H9 (cell line): ENCODE measurements around the gene CCDC187. TPM values are rescaled to one million over a fixed set of nuclear protein-coding genes. Genes with fewer than 3 reads are reported as not detected.

ENCODE experiments used
- DNase-seq: peaks from one replicate; pipeline ENCODE4 v3.0.0-alpha.2; 2017
- H2AFZ ChIP-seq: one replicate; pipeline ENCODE4 v1.6.1; 2013; ENCODE audit warnings: mild to moderate bottlenecking, low read length, control low read depth, moderate library complexity
- H2AK5ac ChIP-seq: 2 replicates; pipeline ENCODE4 v1.6.1; 2013; ENCODE audit warnings: low read length, control low read depth, mixed read lengths; ENCODE audit not compliant: insufficient read length
- H2BK120ac ChIP-seq: one replicate; pipeline ENCODE4 v1.6.1; 2013; ENCODE audit warnings: low read depth, mild to moderate bottlenecking, low read length, control low read depth, inconsistent platforms; ENCODE audit not compliant: poor library complexity, severe bottlenecking
- H2BK12ac ChIP-seq: 2 replicates; pipeline ENCODE4 v1.6.1; 2013; ENCODE audit warnings: low read length, control low read depth, mixed read lengths, low read depth; ENCODE audit not compliant: insufficient read length
- H2BK15ac ChIP-seq: 2 replicates; pipeline ENCODE4 v1.6.1; 2013; ENCODE audit warnings: low read depth, low read length, control low read depth
- H2BK20ac ChIP-seq: one replicate; pipeline ENCODE4 v1.6.1; 2013; ENCODE audit warnings: low read depth, mild to moderate bottlenecking, low read length, control low read depth, inconsistent platforms; ENCODE audit not compliant: poor library complexity, severe bottlenecking
- H2BK5ac ChIP-seq: 2 replicates; pipeline ENCODE4 v1.6.1; 2013; ENCODE audit warnings: low read length, control low read depth, mixed read lengths; ENCODE audit not compliant: insufficient read length
- H3K14ac ChIP-seq: 2 replicates; pipeline ENCODE4 v1.6.1; 2013; ENCODE audit warnings: low read length, control low read depth; ENCODE audit not compliant: insufficient read depth
- H3K18ac ChIP-seq: 2 replicates; pipeline ENCODE4 v1.6.1; 2013; ENCODE audit warnings: low read depth, mild to moderate bottlenecking, mixed read lengths, low read length, control low read depth; ENCODE audit not compliant: insufficient read length
- H3K23ac ChIP-seq: 2 replicates; pipeline ENCODE4 v1.6.1; 2013; ENCODE audit warnings: low read length, control low read depth, mixed read lengths, low read depth; ENCODE audit not compliant: insufficient read length
- H3K23me2 ChIP-seq: 2 replicates; pipeline ENCODE4 v1.6.1; 2013; ENCODE audit warnings: low read depth, mild to moderate bottlenecking, mixed read lengths, low read length, control low read depth; ENCODE audit not compliant: insufficient read length, poor library complexity, severe bottlenecking
- H3K27ac ChIP-seq: 2 replicates; pipeline ENCODE4 v1.5.1; 2013; ENCODE audit warnings: low read length, control low read depth, mixed read lengths, low read depth; ENCODE audit not compliant: insufficient read length
- H3K27me3 ChIP-seq: 2 replicates; pipeline ENCODE4 v1.6.1; 2013; ENCODE audit warnings: low read length, control low read depth, inconsistent platforms; ENCODE audit not compliant: insufficient read depth
- H3K4ac ChIP-seq: 2 replicates; pipeline ENCODE4 v1.6.1; 2013; ENCODE audit warnings: low read depth, mild to moderate bottlenecking, control low read depth, inconsistent platforms, low read length, moderate library complexity
- H3K4me1 ChIP-seq: 2 replicates; pipeline ENCODE4 v1.6.1; 2013; ENCODE audit warnings: low read length, control low read depth, inconsistent platforms; ENCODE audit not compliant: insufficient read depth
- H3K4me2 ChIP-seq: 2 replicates; pipeline ENCODE4 v1.6.1; 2013; ENCODE audit warnings: low read length, control low read depth, mixed read lengths; ENCODE audit not compliant: insufficient read length, insufficient read depth
- H3K56ac ChIP-seq: 2 replicates; pipeline ENCODE4 v1.6.1; 2013; ENCODE audit warnings: low read depth, mild to moderate bottlenecking, mixed read lengths, low read length, control low read depth; ENCODE audit not compliant: insufficient read length
- H3K79me1 ChIP-seq: 2 replicates; pipeline ENCODE4 v1.6.1; 2013; ENCODE audit warnings: low read depth, mild to moderate bottlenecking, moderate library complexity, low read length, control low read depth, inconsistent platforms; ENCODE audit not compliant: insufficient read depth, poor library complexity, severe bottlenecking
- H3K79me2 ChIP-seq: 2 replicates; pipeline ENCODE4 v1.6.1; 2013; ENCODE audit warnings: low read length, control low read depth, inconsistent platforms; ENCODE audit not compliant: insufficient read depth
- H3K9ac ChIP-seq: 2 replicates; pipeline ENCODE4 v1.6.1; 2013; ENCODE audit warnings: low read length, control low read depth, mixed read lengths; ENCODE audit not compliant: insufficient read length; ENCODE audit errors: extremely low read depth
- H3K9me3 ChIP-seq: one replicate; pipeline ENCODE4 v1.6.1; 2013; ENCODE audit warnings: low read depth, low read length, inconsistent platforms; ENCODE audit not compliant: control insufficient read depth
- H3T11ph ChIP-seq: one replicate; pipeline ENCODE4 v1.6.1; 2013; ENCODE audit warnings: mild to moderate bottlenecking, low read length, control low read depth, inconsistent platforms
- H4K20me1 ChIP-seq: one replicate; pipeline ENCODE4 v1.6.1; 2013; ENCODE audit not compliant: control insufficient read depth, insufficient read length, insufficient read depth
- H4K5ac ChIP-seq: 2 replicates; pipeline ENCODE4 v1.6.1; 2013; ENCODE audit warnings: low read depth, mild to moderate bottlenecking, mixed read lengths, low read length, control low read depth; ENCODE audit not compliant: insufficient read length
- H4K8ac ChIP-seq: replicated peaks from 2 replicates; pipeline ENCODE4 v1.6.1; 2013; ENCODE audit warnings: low read length, control low read depth, mixed read lengths, low read depth; ENCODE audit not compliant: insufficient read length
- H4K91ac ChIP-seq: 2 replicates; pipeline ENCODE4 v1.6.1; 2013; ENCODE audit warnings: low read depth, mild to moderate bottlenecking, moderate library complexity, mixed read lengths, low read length, control low read depth; ENCODE audit not compliant: insufficient read length
- H3K27ac Mint-ChIP-seq, 3 experiments: 2 replicates in 2 of 3; 3 replicates in 1 of 3; pipeline ENCODE4 v1.8.0; 2020 to 2021; ENCODE audit warnings: mixed read lengths in 3 of 3, mild to moderate bottlenecking in 1 of 3, moderate library complexity in 1 of 3
- H3K27me3 Mint-ChIP-seq: 2 replicates; pipeline ENCODE4 v1.8.0; 2021; ENCODE audit warnings: low read depth, mild to moderate bottlenecking, moderate library complexity, mixed read lengths
- H3K36me3 Mint-ChIP-seq, 3 experiments: 2 replicates in 2 of 3; 3 replicates in 1 of 3; pipeline ENCODE4 v1.8.0; 2020 to 2021; ENCODE audit warnings: low read depth in 3 of 3, mixed read lengths in 3 of 3; ENCODE audit not compliant: insufficient read depth in 1 of 3
- H3K4me1 Mint-ChIP-seq, 2 experiments: 2 replicates each; pipeline ENCODE4 v1.8.0; 2020; ENCODE audit warnings: mixed read lengths in 2 of 2
- H3K4me3 Mint-ChIP-seq, 2 experiments: 2 replicates in 1 of 2; 3 replicates in 1 of 2; pipeline ENCODE4 v1.8.0; 2020 to 2021; ENCODE audit warnings: mild to moderate bottlenecking in 2 of 2, mixed read lengths in 2 of 2, moderate library complexity in 1 of 2
- H3K9me3 Mint-ChIP-seq, 2 experiments: 2 replicates in 1 of 2; 3 replicates in 1 of 2; pipeline ENCODE4 v1.8.0; 2020; ENCODE audit warnings: mild to moderate bottlenecking in 2 of 2, mixed read lengths in 2 of 2, moderate library complexity in 1 of 2
- WGBS: extraction: QIAGEN DNeasy Blood & Tissue Kit; methylation state at CpG from one replicate; pipeline ENCODE4 v1.1.7; 2013; ENCODE audit warnings: missing lambda C conversion rate, low lambda C conversion rate, mixed read lengths; ENCODE audit not compliant: insufficient read length; ENCODE audit errors: extremely low coverage; 5-methylcytosine and 5-hydroxymethylcytosine counted together
- total RNA-seq: library from RNA; stranded (reverse); gene quantifications from 2 replicates; pipeline ENCODE4 v1.2.1, GENCODE V29; 2021
- TF ChIP-seq, protein P1 (sequence below): fragments of 200-600 bp; sonication (generic); conservative IDR thresholded peaks from 3 replicates; pipeline ENCODE4 v1.8.0; 2021; ENCODE audit warnings: antibody characterized with exemption, mild to moderate bottlenecking

The CCDC187 gene
- total RNA-seq, 1 experiment from 2014 or later = 0.07 TPM

GRCh38 chr9:136242248-136242647 is 61.6 kb downstream of the CCDC187 start:
- WGBS = no CpG with 5 or more reads among the region's 8 CpGs

More at GRCh38 chr9:136242248-136242647, 61.6 kb downstream of the CCDC187 start:
- Histone ChIP-seq H3K56ac (no peak overlapping the region), H3T11ph (no peak overlapping the region), H3K4ac (no peak overlapping the region), H2BK15ac (no peak overlapping the region), H3K4me2 (no peak overlapping the region), H3K27me3 (no peaks in the 10 kb centered on the region), H4K91ac (no peak overlapping the region), H3K4me1 (peaks cover 9% of the 10 kb centered on the region), H3K23me2 (peaks cover 5% of the 10 kb centered on the region), H3K9ac (no peak overlapping the region), H2BK12ac (no peak overlapping the region), H3K79me1 (peaks cover 13% of the 10 kb centered on the region), H2AFZ (no peak overlapping the region), H4K5ac (no peak overlapping the region), H2BK120ac (no peak overlapping the region), H4K20me1 (peaks cover 10% of the 10 kb centered on the region), H2BK5ac (no peak overlapping the region), H2AK5ac (no peak overlapping the region), H3K27ac (no peak overlapping the region), H3K79me2 (peaks cover 30% of the 10 kb centered on the region; the same call in 1 of the 2 replicates), H3K23ac (no peak overlapping the region), H4K8ac (no peak overlapping the region), H2BK20ac (no peak overlapping the region), H3K9me3 (no peaks in the 10 kb centered on the region), H3K18ac (no peak overlapping the region), H3K14ac (no peak overlapping the region)
- peaks cover 0 to 7% (median 5%) of the 10 kb centered on the region in 3 experiments; a peak in 3 of 7 replicates for H3K36me3 Mint-ChIP-seq
- H3K4me1 Mint-ChIP-seq = peaks cover 32 to 44% of the 10 kb centered on the region in 2 experiments
- H3K27me3 Mint-ChIP-seq = peaks cover 13% of the 10 kb centered on the region
- TF ChIP-seq, protein P1, sequence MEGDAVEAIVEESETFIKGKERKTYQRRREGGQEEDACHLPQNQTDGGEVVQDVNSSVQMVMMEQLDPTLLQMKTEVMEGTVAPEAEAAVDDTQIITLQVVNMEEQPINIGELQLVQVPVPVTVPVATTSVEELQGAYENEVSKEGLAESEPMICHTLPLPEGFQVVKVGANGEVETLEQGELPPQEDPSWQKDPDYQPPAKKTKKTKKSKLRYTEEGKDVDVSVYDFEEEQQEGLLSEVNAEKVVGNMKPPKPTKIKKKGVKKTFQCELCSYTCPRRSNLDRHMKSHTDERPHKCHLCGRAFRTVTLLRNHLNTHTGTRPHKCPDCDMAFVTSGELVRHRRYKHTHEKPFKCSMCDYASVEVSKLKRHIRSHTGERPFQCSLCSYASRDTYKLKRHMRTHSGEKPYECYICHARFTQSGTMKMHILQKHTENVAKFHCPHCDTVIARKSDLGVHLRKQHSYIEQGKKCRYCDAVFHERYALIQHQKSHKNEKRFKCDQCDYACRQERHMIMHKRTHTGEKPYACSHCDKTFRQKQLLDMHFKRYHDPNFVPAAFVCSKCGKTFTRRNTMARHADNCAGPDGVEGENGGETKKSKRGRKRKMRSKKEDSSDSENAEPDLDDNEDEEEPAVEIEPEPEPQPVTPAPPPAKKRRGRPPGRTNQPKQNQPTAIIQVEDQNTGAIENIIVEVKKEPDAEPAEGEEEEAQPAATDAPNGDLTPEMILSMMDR = no peak
- no peak for DNase-seq
- H3K9me3 Mint-ChIP-seq = no peaks in the 10 kb centered on the region; a peak in 1 of 5 replicates
- no peak overlapping the region for H3K4me3 Mint-ChIP-seq
- no peak overlapping the region; a peak in 1 of 7 replicates for H3K27ac Mint-ChIP-seq
